GM10266 (cell line): ENCODE data around the gene RASAL1.

Experiments
- DNase-seq: peaks from one replicate; pipeline ENCODE4 v3.0.0; 2012; ENCODE audit errors: extremely low spot score
- CTCF ChIP-seq: IDR thresholded peaks from 2 replicates; pipeline ENCODE4 v1.5.1; 2012; ENCODE audit warnings: mild to moderate bottlenecking, low read depth; ENCODE audit not compliant: control insufficient read depth, insufficient read depth; ENCODE audit errors: missing control alignments

Gene RASAL1

GRCh38 chr12:113138826-113139225 lies 3.3 kb upstream of the RASAL1 start:
- no peak for DNase-seq
- no peak for TF ChIP-seq CTCF

DNA sequence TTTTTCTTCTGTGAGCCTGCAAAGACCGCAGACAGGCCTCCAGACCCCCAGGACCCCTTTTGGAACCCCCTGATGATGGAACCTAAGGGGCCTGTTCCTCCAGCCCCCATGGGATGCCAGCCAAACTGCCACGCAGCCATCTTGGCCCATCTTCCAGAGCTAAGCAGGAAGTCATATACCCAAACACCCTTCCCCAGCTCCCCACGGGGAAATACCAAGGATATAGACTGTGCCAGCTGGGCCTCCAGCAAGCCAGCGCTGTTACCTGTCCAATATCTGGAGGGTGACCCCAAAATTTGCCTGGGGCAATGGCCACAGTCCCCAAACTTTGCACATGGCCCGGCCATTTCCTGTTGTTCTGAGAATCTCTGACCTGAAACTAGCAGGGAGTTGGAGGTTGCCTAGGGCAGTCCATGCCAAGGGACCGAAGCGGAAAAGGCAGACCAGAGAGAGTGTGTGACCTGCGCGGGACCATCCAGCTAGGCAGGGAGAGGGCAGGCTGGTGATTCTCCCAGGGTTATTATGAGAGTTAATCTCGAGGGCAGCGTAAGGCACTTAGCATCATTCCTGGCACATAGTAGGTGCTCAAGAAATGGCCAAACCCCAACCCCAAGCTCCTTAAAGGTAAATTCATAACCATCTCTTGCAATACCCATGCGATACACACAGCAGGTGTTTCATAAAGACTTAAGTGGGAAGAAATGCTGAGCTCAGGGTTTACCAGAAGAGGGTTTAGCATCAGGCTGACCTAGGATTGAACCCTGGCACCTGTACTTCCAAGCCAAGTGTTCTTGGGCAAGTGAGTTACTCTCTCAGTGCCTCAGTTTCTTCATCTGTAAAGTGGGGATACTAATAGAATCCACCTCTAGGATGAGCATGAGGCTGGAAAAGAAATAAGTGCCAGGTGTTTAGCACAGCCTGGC lies 2.6 kb upstream of the RASAL1 start:
- TF ChIP-seq CTCF, result no peak
- DNase-seq, result no peak

DNA sequence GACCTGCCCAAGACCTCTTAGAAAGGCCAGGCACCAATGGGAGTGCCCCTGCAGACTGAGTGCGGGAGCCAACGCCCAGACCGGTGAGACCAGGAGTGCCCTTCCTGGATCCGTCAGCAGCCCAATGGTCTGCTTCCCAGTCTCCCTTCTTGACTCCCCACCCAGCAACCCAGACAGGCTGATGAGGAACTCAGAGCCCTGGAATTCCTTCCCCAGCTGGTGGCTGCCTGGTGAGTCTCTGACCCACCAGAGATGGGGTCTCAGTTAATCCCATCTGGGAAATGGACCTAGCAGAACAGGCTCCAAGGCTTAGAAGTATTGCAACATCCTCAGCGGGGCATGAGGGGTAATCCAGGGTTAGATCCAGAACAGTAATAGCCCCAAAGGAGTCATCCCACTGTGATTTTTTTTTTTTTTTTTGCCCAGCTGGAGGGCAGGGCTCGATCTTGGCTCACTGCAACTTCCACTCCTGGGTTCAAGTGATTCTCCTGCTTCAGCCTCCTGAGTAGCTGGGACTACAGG lies 1.5 kb upstream of the RASAL1 start:
- TF ChIP-seq CTCF, result no peak
- DNase-seq, result no peak

GRCh38 chr12:113136128-113136989 lies 798 bp upstream of the RASAL1 start:
- no peak for TF ChIP-seq CTCF
- DNase-seq, result no peak

DNA sequence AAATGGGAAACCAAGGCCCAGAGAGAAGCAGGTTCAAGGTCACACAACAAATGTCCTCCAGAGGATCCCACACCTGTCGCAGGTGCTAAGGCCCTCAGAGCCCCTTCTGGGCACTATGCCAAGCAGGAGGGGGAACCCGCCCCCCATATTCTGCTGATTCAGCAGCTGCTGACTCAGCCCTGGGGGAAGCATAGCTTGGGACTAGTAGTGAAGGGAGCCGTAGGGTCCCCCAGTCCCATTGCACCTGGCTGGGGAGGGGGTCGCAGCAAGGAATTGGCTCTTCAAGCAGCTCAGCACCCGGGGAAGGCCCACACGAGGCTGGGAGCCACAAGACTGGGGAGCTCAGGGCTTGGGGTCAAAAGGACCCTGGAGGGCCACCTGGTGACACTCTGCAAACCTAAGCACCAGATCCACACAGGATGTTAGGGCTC lies 1.0 kb downstream of the RASAL1 start:
- no peak for TF ChIP-seq CTCF
- no peak for DNase-seq

GRCh38 chr12:113134071-113134470 lies 1.5 kb downstream of the RASAL1 start:
- no peak for TF ChIP-seq CTCF
- DNase-seq, result no peak
